Activated T-cell treated with anti-CD3 and anti-CD28 coated beads, Interleukin-2, amount 50 U/mL, for 24 hours (primary cell): ENCODE data around the gene MSH2.
"Not testable (repeated sequence)": the region's sequence is repeated elsewhere in the genome, so short reads cannot be mapped to it uniquely, and the experiment has no call there.

Experiments
- DNase-seq: peaks from one replicate; pipeline ENCODE4 v3.0.0-alpha.2; 2020
- H3K27ac Mint-ChIP-seq: 2 replicates; pipeline ENCODE4 v1.8.0; 2020; ENCODE audit warnings: mild to moderate bottlenecking, mixed read lengths
- H3K27me3 Mint-ChIP-seq: 2 replicates; pipeline ENCODE4 v1.8.0; 2020; ENCODE audit warnings: mixed read lengths
- H3K36me3 Mint-ChIP-seq: 2 replicates; pipeline ENCODE4 v1.8.0; 2020; ENCODE audit warnings: low read depth, mixed read lengths
- H3K4me1 Mint-ChIP-seq: 2 replicates; pipeline ENCODE4 v1.8.0; 2020; ENCODE audit warnings: low read depth, mixed read lengths
- H3K4me3 Mint-ChIP-seq: 2 replicates; pipeline ENCODE4 v1.8.0; 2020; ENCODE audit warnings: mild to moderate bottlenecking, moderate library complexity, mixed read lengths
- H3K9me3 Mint-ChIP-seq: 2 replicates; pipeline ENCODE4 v1.8.0; 2020; ENCODE audit warnings: mixed read lengths

The MSH2 gene

GRCh38 chr2:47401789-47402554, 984 bp upstream of the MSH2 start:
- H3K27ac Mint-ChIP-seq, result peak overlapping the region; percentile 98
- H3K36me3 Mint-ChIP-seq, result peaks cover 31% of the 10 kb centered on the region
- no peaks in the 10 kb centered on the region for H3K27me3 Mint-ChIP-seq
- peak overlapping the region; percentile 96 for H3K4me3 Mint-ChIP-seq
- no peak for DNase-seq
- no peaks in the 10 kb centered on the region for H3K9me3 Mint-ChIP-seq
- peaks cover 28% of the 10 kb centered on the region for H3K4me1 Mint-ChIP-seq

- Mint-ChIP-seq H3K4me1 (peaks cover 31% of the 10 kb centered on the region), H3K27me3 (no peaks in the 10 kb centered on the region), H3K4me3 (peak overlapping the region; percentile 96), H3K36me3 (peaks cover 37% of the 10 kb centered on the region), H3K27ac (peak overlapping the region; percentile 98), H3K9me3 (no peaks in the 10 kb centered on the region)
- no peak for DNase-seq
Measured at GRCh38 chr2:47402555-47402804, 476 bp upstream of the MSH2 start.

- peaks cover 48% of the 10 kb centered on the region for H3K36me3 Mint-ChIP-seq
- no peak for DNase-seq
- H3K9me3 Mint-ChIP-seq, result no peaks in the 10 kb centered on the region
- H3K27me3 Mint-ChIP-seq, result no peaks in the 10 kb centered on the region
- H3K27ac Mint-ChIP-seq, result peak overlapping the region; percentile 98
- H3K4me3 Mint-ChIP-seq, result peak overlapping the region; percentile 96
- H3K4me1 Mint-ChIP-seq, result peaks cover 39% of the 10 kb centered on the region
Measured at GRCh38 chr2:47403609-47404193, 745 bp downstream of the MSH2 start.

DNA sequence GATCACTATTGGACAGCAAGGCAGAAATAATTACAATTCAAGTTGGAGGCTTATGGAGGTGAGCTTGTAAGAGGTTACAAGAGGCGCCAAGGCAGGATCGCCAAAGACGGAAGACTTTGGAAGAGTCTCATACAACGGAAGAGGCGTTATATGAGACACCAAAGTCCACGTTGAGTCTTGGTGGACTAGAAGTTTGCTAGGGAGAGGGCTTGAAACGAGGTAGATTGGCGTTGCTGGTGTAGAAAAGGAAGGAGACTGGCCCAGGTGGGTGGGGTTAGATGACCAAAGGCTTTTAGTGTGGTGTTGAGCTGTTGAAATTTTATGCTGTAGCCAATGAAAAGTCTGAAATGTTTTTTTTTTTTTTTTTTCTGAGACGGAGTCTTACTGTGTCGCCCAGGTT, 1.4 kb downstream of the MSH2 start:
- peak overlapping the region; percentile 96 for H3K4me3 Mint-ChIP-seq
- no peaks in the 10 kb centered on the region for H3K9me3 Mint-ChIP-seq
- H3K4me1 Mint-ChIP-seq, result peaks cover 39% of the 10 kb centered on the region
- H3K36me3 Mint-ChIP-seq, result peaks cover 51% of the 10 kb centered on the region
- H3K27me3 Mint-ChIP-seq, result no peaks in the 10 kb centered on the region
- no peak for DNase-seq
- peak overlapping the region; percentile 98 for H3K27ac Mint-ChIP-seq

DNA sequence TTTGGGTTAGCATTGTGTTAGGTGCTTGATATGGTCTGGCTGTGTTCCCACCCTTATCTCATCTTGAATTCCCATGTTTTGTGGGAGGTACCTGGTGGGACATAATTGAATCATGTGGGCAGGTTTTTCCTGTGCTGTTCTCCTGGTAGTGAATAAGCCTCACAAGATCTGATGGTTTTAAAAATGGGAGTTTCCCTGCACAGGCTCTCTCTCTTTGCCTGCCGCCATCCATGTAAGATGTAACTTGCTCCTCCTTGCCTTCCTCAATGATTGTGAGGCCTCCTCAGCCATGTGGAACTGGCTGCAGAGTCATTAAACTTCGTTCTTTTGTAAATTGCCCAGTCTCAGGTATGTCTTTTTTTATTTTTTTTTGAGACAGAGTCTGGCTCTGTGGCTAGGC, 2.8 kb downstream of the MSH2 start:
- H3K4me3 Mint-ChIP-seq, result peak overlapping the region; percentile 23
- peaks cover 39% of the 10 kb centered on the region for H3K4me1 Mint-ChIP-seq
- H3K27ac Mint-ChIP-seq, result peak overlapping the region; percentile 38
- no peaks in the 10 kb centered on the region for H3K9me3 Mint-ChIP-seq
- H3K36me3 Mint-ChIP-seq, result peaks cover 58% of the 10 kb centered on the region
- DNase-seq, result no peak
- H3K27me3 Mint-ChIP-seq, result no peaks in the 10 kb centered on the region

- not testable (repeated sequence) for DNase-seq, H3K4me3 Mint-ChIP-seq, H3K27me3 Mint-ChIP-seq, H3K9me3 Mint-ChIP-seq, H3K27ac Mint-ChIP-seq
- Mint-ChIP-seq H3K4me1 (peaks cover 39% of the 10 kb centered on the region), H3K36me3 (peaks cover 67% of the 10 kb centered on the region)
Measured at GRCh38 chr2:47406649-47407330, 3.8 kb downstream of the MSH2 start.

- not testable (repeated sequence) for DNase-seq, H3K9me3 Mint-ChIP-seq, H3K4me3 Mint-ChIP-seq, H3K27me3 Mint-ChIP-seq, H3K27ac Mint-ChIP-seq
- Mint-ChIP-seq H3K4me1 (peaks cover 32% of the 10 kb centered on the region), H3K36me3 (peaks cover 77% of the 10 kb centered on the region)
Measured at GRCh38 chr2:47407976-47408375, 5.0 kb downstream of the MSH2 start.

DNA sequence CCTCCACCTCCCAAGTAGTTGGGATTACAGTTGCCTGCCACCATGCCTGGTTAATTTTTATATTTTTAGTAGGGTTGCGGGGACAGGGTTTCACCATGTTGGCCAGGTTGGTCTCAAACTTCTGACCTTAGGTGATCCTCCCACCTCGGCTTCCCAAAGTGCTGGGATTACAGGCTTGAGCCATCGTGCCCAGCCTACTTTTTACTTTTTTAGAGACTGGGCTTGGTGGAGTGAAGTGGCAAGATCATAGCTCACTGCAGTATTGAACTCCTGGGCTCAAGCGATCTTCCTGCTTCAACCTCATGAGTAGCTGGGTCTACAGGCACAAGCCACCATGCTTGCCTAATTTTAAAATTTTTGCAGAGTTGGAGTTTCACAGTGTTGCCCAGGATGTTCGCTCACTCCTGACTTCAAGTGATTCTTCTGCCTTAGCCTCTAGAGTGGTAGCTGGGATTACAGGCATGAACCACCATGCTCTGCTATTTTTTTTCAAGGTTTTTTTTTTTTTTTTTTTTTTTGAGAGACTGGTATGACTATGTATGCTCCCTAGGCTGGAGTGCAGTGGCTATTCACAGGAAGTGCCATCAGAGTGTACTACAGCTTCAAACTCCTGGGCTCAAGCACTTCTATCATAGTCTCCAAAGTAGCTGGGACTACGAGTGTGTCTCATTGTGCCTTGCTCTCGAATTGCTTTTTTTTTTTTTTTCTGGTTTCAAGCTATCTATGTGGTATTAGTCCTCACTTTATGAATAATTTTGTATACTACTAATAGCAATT, 11.9 kb downstream of the MSH2 start:
- peaks cover 87% of the 10 kb centered on the region for H3K36me3 Mint-ChIP-seq
- H3K27ac Mint-ChIP-seq, result no peak overlapping the region
- no peak for DNase-seq
- no peaks in the 10 kb centered on the region for H3K9me3 Mint-ChIP-seq
- no peaks in the 10 kb centered on the region for H3K27me3 Mint-ChIP-seq
- H3K4me3 Mint-ChIP-seq, result no peak overlapping the region
- no peaks in the 10 kb centered on the region for H3K4me1 Mint-ChIP-seq

DNA sequence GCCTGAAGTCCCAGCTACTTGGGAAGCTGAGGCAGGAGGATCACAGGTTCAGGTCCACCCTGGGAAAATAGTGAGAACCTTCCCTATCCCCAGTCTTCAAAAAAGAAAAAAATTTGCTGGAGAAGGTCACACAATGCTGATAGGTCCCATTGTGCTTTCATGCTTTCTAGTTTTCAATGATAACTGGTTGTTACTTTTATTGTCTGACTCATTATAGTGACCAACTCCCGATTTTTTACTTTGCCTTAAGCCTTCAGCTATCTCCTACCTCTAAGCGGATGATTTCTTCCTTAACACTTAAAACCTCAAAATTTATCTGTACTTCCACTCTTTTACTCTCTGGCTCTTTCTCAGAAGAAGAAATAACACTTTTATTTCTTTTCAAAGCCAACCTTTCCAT, 17.3 kb downstream of the MSH2 start:
- no peak overlapping the region for H3K4me3 Mint-ChIP-seq
- H3K4me1 Mint-ChIP-seq, result no peaks in the 10 kb centered on the region
- no peak for DNase-seq
- no peak overlapping the region for H3K27ac Mint-ChIP-seq
- H3K9me3 Mint-ChIP-seq, result no peaks in the 10 kb centered on the region
- peaks cover 82% of the 10 kb centered on the region for H3K36me3 Mint-ChIP-seq
- no peaks in the 10 kb centered on the region for H3K27me3 Mint-ChIP-seq

DNA sequence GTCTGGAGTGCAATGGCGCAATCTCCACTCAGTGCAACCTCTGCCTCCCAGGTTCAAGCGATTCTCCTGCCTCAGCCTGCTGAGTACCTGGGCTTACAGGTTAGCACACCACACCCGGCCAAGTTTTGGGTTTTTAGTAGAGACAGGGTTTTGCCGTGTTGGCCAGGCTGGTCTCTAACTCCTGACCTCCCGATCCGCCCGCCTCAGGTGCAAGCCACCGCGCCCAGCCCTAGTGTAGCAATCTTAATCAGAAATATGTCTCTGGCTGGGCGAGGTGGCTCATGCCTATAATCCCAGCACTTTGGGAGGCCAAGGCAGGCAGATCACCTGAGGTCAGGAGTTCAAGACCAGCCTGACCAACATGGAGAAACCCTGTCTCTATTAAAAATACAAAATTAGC, 17.7 kb downstream of the MSH2 start:
- H3K4me3 Mint-ChIP-seq, H3K27me3 Mint-ChIP-seq, DNase-seq, H3K27ac Mint-ChIP-seq, H3K4me1 Mint-ChIP-seq, H3K9me3 Mint-ChIP-seq: not testable (repeated sequence)
- peaks cover 81% of the 10 kb centered on the region for H3K36me3 Mint-ChIP-seq

DNA sequence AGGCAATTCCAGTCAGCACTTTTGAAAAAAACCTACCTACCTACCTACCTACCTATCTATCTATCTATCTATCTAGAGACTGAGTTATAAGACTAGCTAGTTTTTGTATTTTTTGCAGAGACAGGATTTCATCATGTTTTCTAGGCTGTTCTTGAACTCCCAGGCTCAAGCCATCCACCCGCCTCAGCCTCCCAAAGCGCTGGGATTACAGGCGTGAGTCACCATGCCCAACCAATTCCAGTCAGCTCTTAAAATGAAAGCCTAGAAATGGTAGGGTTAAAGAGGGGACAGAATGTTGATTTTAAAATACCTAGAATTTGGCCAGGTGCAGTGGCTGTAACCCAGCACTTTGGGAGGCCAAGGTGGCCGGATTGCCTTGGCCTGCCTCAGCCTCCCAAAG, 19.1 kb downstream of the MSH2 start:
- peaks cover 81% of the 10 kb centered on the region for H3K36me3 Mint-ChIP-seq
- no peaks in the 10 kb centered on the region for H3K4me1 Mint-ChIP-seq
- H3K27me3 Mint-ChIP-seq, result no peaks in the 10 kb centered on the region
- H3K4me3 Mint-ChIP-seq, result no peak overlapping the region
- DNase-seq, result no peak
- H3K27ac Mint-ChIP-seq, result no peak overlapping the region
- no peaks in the 10 kb centered on the region for H3K9me3 Mint-ChIP-seq

GRCh38 chr2:47422560-47422959, 19.6 kb downstream of the MSH2 start:
- H3K36me3 Mint-ChIP-seq, result peaks cover 81% of the 10 kb centered on the region
- no peak overlapping the region for H3K4me3 Mint-ChIP-seq
- H3K9me3 Mint-ChIP-seq, result no peaks in the 10 kb centered on the region

GRCh38 chr2:47426786-47427185, 23.8 kb downstream of the MSH2 start:
- H3K36me3 Mint-ChIP-seq, result peaks cover 87% of the 10 kb centered on the region
- H3K4me1 Mint-ChIP-seq, result no peaks in the 10 kb centered on the region

More at GRCh38 chr2:47422560-47422959, 19.6 kb downstream of the MSH2 start:
- no peak for DNase-seq
- H3K4me1 Mint-ChIP-seq, result no peaks in the 10 kb centered on the region
- H3K27ac Mint-ChIP-seq, result no peak overlapping the region
- no peaks in the 10 kb centered on the region for H3K27me3 Mint-ChIP-seq

GRCh38 chr2:47429795-47430194, 26.8 kb downstream of the MSH2 start:
- DNase-seq, result no peak
- Mint-ChIP-seq H3K4me1 (no peaks in the 10 kb centered on the region), H3K36me3 (peaks cover 78% of the 10 kb centered on the region), H3K27ac (no peak overlapping the region), H3K4me3 (no peak overlapping the region), H3K27me3 (no peaks in the 10 kb centered on the region), H3K9me3 (no peaks in the 10 kb centered on the region)

More at GRCh38 chr2:47426786-47427185, 23.8 kb downstream of the MSH2 start:
- Mint-ChIP-seq H3K27ac (no peak overlapping the region), H3K27me3 (no peaks in the 10 kb centered on the region), H3K9me3 (no peaks in the 10 kb centered on the region), H3K4me3 (no peak overlapping the region)
- no peak for DNase-seq
